ENCODE measurements around the gene PLA2G3.

DNA sequence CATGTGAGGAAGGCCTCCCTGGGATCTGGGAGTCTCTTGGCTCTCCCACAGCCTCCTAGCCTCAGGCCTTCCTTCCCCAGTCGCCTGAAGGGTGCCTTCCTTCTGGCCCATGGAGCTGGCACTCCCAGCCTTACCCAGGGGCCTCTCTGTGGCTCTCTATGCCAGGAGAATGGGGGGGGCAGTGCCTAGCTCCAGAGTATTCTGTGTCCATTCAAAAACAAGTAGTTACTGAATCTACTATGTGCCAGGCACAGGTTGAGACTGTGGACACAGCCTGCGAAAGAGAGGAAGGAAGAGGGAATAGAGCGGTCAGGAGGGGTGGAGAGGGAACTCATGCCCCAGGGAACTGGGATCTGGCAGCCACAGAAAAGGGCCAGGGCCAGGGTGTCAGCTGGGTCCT, 2.7 kb upstream of the PLA2G3 start:
- TF ChIP-seq EP300 (IDR thresholded peaks at IDR 0.05) (no peak), POLR2A (IDR thresholded peaks at IDR 0.05) (no peak), POLR2AphosphoS5 (IDR thresholded peaks at IDR 0.05) (no peak)
- TF ChIP-seq, protein P1, sequence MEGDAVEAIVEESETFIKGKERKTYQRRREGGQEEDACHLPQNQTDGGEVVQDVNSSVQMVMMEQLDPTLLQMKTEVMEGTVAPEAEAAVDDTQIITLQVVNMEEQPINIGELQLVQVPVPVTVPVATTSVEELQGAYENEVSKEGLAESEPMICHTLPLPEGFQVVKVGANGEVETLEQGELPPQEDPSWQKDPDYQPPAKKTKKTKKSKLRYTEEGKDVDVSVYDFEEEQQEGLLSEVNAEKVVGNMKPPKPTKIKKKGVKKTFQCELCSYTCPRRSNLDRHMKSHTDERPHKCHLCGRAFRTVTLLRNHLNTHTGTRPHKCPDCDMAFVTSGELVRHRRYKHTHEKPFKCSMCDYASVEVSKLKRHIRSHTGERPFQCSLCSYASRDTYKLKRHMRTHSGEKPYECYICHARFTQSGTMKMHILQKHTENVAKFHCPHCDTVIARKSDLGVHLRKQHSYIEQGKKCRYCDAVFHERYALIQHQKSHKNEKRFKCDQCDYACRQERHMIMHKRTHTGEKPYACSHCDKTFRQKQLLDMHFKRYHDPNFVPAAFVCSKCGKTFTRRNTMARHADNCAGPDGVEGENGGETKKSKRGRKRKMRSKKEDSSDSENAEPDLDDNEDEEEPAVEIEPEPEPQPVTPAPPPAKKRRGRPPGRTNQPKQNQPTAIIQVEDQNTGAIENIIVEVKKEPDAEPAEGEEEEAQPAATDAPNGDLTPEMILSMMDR (IDR thresholded peaks at IDR 0.05), result no peak
